ENCODE measurements around the gene NCBP2.

DNA sequence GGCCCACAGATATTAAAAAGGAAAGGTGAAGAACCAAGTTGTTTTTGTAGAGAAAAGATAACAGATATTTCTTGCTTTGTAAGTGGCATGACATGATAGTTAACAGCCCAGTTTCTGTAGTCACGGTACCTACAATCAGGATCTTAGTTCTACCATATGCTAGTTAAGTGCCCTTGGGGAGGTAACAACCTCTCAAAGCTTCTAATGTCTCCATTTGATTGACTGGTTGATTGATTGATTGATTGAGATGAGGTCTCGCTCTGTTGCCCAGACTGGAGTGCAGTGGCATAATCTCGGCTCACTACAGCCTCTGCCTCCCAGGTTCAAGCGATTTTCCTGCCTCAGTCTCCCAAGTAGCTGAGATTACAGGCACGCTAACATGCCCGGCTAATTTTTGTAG is 46.1 kb downstream of the NCBP2 start:
- TF ChIP-seq, protein P1, sequence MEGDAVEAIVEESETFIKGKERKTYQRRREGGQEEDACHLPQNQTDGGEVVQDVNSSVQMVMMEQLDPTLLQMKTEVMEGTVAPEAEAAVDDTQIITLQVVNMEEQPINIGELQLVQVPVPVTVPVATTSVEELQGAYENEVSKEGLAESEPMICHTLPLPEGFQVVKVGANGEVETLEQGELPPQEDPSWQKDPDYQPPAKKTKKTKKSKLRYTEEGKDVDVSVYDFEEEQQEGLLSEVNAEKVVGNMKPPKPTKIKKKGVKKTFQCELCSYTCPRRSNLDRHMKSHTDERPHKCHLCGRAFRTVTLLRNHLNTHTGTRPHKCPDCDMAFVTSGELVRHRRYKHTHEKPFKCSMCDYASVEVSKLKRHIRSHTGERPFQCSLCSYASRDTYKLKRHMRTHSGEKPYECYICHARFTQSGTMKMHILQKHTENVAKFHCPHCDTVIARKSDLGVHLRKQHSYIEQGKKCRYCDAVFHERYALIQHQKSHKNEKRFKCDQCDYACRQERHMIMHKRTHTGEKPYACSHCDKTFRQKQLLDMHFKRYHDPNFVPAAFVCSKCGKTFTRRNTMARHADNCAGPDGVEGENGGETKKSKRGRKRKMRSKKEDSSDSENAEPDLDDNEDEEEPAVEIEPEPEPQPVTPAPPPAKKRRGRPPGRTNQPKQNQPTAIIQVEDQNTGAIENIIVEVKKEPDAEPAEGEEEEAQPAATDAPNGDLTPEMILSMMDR (IDR thresholded peaks at IDR 0.05) = no peak
- TF ChIP-seq POLR2A (IDR thresholded peaks at IDR 0.05) = no peak

All from right lobe of liver (tissue), 4 donors.